ENCODE measurements around the gene FARP2. TPM values are rescaled to one million over a fixed set of nuclear protein-coding genes. Genes with fewer than 3 reads are reported as not detected.

FARP2 gene
- total RNA-seq, 1 experiment from 2014 or later: 49.3 TPM

GRCh38 chr2:241443486-241444223 is 87.6 kb downstream of the FARP2 start (continued):
- TF ChIP-seq CTCF (IDR thresholded peaks at IDR 0.05 in 2 of 3, conservative IDR thresholded peaks at IDR 0.05 in 1 of 3; ENCODE audit: borderline replicate concordance in 1 of 3, insufficient read depth in 1 of 3, low read depth in 2 of 3, low read length in 2 of 3): no peak

GRCh38 chr2:241445426-241445825 is 89.3 kb downstream of the FARP2 start:
- no peaks in the 10 kb centered on the region for H3K9me3 ChIP-seq (ENCODE audit: control insufficient read depth in 1 of 2, insufficient read depth in 1 of 2, low read depth in 1 of 2, low read length in 2 of 2)

More at GRCh38 chr2:241445426-241445825, 89.3 kb downstream of the FARP2 start:
- Histone ChIP-seq H3K4me3 (replicated peaks in 1 of 2; ENCODE audit: low read depth in 1 of 2, low read length in 2 of 2) (no peak overlapping the region), H3K9ac (ENCODE audit: low read length) (no peak overlapping the region), H3K27ac (ENCODE audit: low read depth, low read length) (no peak overlapping the region), H3K27me3 (ENCODE audit: insufficient read depth, low read length) (no peaks in the 10 kb centered on the region), H3K9me2 (ENCODE audit: insufficient read depth) (no peaks in the 10 kb centered on the region), H3K36me3 (ENCODE audit: control insufficient read depth in 1 of 2, insufficient read depth in 2 of 2, low read length in 2 of 2) (peaks cover 6 to 13% of the 10 kb centered on the region in 2 experiments; a peak in 3 of 4 replicates), H3K4me2 (ENCODE audit: low read length) (no peak overlapping the region), H2AFZ (ENCODE audit: low read depth, low read length, poor library complexity, severe bottlenecking) (no peak overlapping the region), H3K4me1 (ENCODE audit: control insufficient read depth in 1 of 2, insufficient read depth in 2 of 2, low read length in 2 of 2) (no peaks in the 10 kb centered on the region), H3K79me2 (ENCODE audit: insufficient read depth, low read length) (no peaks in the 10 kb centered on the region), H4K20me1 (ENCODE audit: insufficient read depth) (no peaks in the 10 kb centered on the region)
- DNase-seq (ENCODE audit: low read depth, low spot score) (no peak), ATAC-seq (no peak)
- ChIA-PET RAD21 (ENCODE audit: low non-redundant PET in 1 of 2, low total read pairs in 2 of 2, uncharacterized antibody in 2 of 2, unreplicated experiment in 2 of 2) (no interaction called here), CTCF (no interaction called here), POLR2A (no interaction called here)
- TF ChIP-seq ZBTB33 (IDR thresholded peaks at IDR 0.05; ENCODE audit: extremely low read depth, insufficient replicate concordance, low read length) (no peak), CBX3 (IDR thresholded peaks at IDR 0.05; ENCODE audit: low read depth) (no peak), POLR2AphosphoS5 (IDR thresholded peaks at IDR 0.05; ENCODE audit: low read depth, low read length) (no peak), ZNF274 (IDR thresholded peaks at IDR 0.05; ENCODE audit: low read depth, low read length) (no peak), CTCF (IDR thresholded peaks at IDR 0.05 in 2 of 3, conservative IDR thresholded peaks at IDR 0.05 in 1 of 3; ENCODE audit: borderline replicate concordance in 1 of 3, insufficient read depth in 1 of 3, low read depth in 2 of 3, low read length in 2 of 3) (no peak), SIN3A (IDR thresholded peaks at IDR 0.05; ENCODE audit: low read depth) (no peak), EGR1 (IDR thresholded peaks at IDR 0.05; ENCODE audit: low read depth) (no peak), YY1 (IDR thresholded peaks at IDR 0.05; ENCODE audit: extremely low read depth, insufficient replicate concordance, low read depth, low read length) (no peak), SP1 (IDR thresholded peaks at IDR 0.05; ENCODE audit: low read depth) (no peak)
- intact Hi-C loops (cut with micrococcal nuclease): no loop called here
- no TSS peak for BruUV-seq (replicated peaks)

Data from HCT116 (cell line).